DND-41 (cell line): ENCODE results near the gene NUP188.
"Not testable (repeated sequence)": the region's sequence is repeated elsewhere in the genome, so short reads cannot be mapped to it uniquely, and the experiment has no call there.

Experiments used
- ATAC-seq: fragments of 200-7000 bp; cut with Tn5 transposase; 3 replicates; pipeline ENCODE4 v1.9.1; 2021; ENCODE audit warnings: low read depth; ENCODE audit not compliant: insufficient read depth
- DNase-seq: peaks from one replicate; pipeline ENCODE4 v3.0.0-alpha.2; 2020
- H2AFZ ChIP-seq: 2 replicates; pipeline ENCODE4 v1.6.0; 2012; ENCODE audit warnings: low read depth, low read length
- H3K27ac ChIP-seq: 2 replicates; pipeline ENCODE4 v1.5.1; 2012; ENCODE audit warnings: low read length, inconsistent platforms
- H3K27me3 ChIP-seq: fragments of 200-600 bp; sonication (generic); 2 replicates; pipeline ENCODE4 v1.6.0; 2012; ENCODE audit warnings: low read length, mild to moderate bottlenecking, inconsistent platforms; ENCODE audit not compliant: insufficient read depth, poor library complexity
- H3K36me3 ChIP-seq: 2 replicates; pipeline ENCODE4 v1.5.1; 2012; ENCODE audit warnings: low read length, inconsistent platforms; ENCODE audit not compliant: insufficient read depth
- H3K4me1 ChIP-seq: 2 replicates; pipeline ENCODE4 v1.5.1; 2012; ENCODE audit warnings: mild to moderate bottlenecking, low read length; ENCODE audit not compliant: insufficient read depth
- H3K4me2 ChIP-seq: 2 replicates; pipeline ENCODE4 v1.6.0; 2012; ENCODE audit warnings: mild to moderate bottlenecking, moderate library complexity, low read length, inconsistent platforms; ENCODE audit not compliant: insufficient read depth
- H3K4me3 ChIP-seq, 2 experiments: fragments of 200-600 bp in 1 of 2; shearing (Covaris generic) in 1 of 2; 2 replicates each; pipeline ENCODE4 v1.5.1; 2012 to 2016; ENCODE audit warnings: inconsistent platforms in 2 of 2, low read length in 2 of 2, mild to moderate bottlenecking in 2 of 2, low read depth in 1 of 2, moderate library complexity in 1 of 2
- H3K79me2 ChIP-seq: 2 replicates; pipeline ENCODE4 v1.6.0; 2012; ENCODE audit warnings: low read length, inconsistent platforms; ENCODE audit not compliant: insufficient read depth
- H3K9ac ChIP-seq: 2 replicates; pipeline ENCODE4 v1.6.0; 2012; ENCODE audit warnings: low read depth, mild to moderate bottlenecking, inconsistent platforms, low read length, moderate library complexity
- H3K9me3 ChIP-seq: 2 replicates; pipeline ENCODE4 v1.5.1; 2012; ENCODE audit warnings: low read length, moderate library complexity, mild to moderate bottlenecking, inconsistent platforms; ENCODE audit not compliant: insufficient read depth, severe bottlenecking
- H4K20me1 ChIP-seq: 2 replicates; pipeline ENCODE4 v1.6.0; 2012; ENCODE audit warnings: low read length; ENCODE audit not compliant: insufficient read depth
- CTCF ChIP-seq: IDR thresholded peaks from 2 replicates; pipeline ENCODE4 v1.5.1; 2012; ENCODE audit warnings: borderline replicate concordance, low read length, moderate library complexity, mild to moderate bottlenecking; ENCODE audit not compliant: poor library complexity, severe bottlenecking; ENCODE audit errors: extremely low read depth
- EZH2 ChIP-seq: IDR thresholded peaks from 3 replicates; pipeline ENCODE4 v1.6.1; 2012; ENCODE audit warnings: borderline replicate concordance, low read depth, mild to moderate bottlenecking, moderate library complexity, low read length, inconsistent platforms; ENCODE audit not compliant: severe bottlenecking

NUP188 gene

GRCh38 chr9:129032541-129033159 lies 85.2 kb downstream of the NUP188 start:
- no peak for ATAC-seq
- no peak overlapping the region for H3K9ac ChIP-seq

DNA sequence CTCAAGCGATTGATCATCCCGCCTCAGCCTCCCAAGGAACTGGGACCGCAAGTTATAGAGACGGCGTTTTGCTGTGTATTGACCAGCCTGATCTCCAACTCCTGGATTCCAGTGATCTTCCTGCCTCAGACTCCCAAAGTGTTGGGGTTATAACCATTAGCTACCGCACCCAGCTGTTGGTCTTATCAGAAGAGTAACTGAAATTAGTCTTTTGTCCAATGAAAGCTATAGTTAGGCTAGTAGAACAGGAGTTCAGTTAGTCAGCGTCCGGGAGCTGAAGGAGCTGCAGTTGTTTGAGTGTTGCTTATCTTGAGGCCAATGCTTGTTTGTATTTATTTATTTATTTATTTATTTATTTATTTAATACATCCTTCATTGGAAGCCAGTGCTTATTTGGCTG lies 85.7 kb downstream of the NUP188 start:
- Histone ChIP-seq H4K20me1 (peaks cover 12% of the 10 kb centered on the region), H3K4me3 (no peak overlapping the region), H3K9me3 (no peaks in the 10 kb centered on the region), H3K36me3 (no peaks in the 10 kb centered on the region; the same call in 1 of the 2 replicates), H3K4me2 (no peak overlapping the region), H3K27me3 (no peaks in the 10 kb centered on the region), H2AFZ (no peak overlapping the region), H3K9ac (no peak overlapping the region), H3K4me1 (peaks cover 26% of the 10 kb centered on the region), H3K79me2 (peaks cover 17% of the 10 kb centered on the region), H3K27ac (no peak overlapping the region)
- no peak for DNase-seq
- TF ChIP-seq CTCF: no peak
- no peak for TF ChIP-seq EZH2
- no peak for ATAC-seq

More at GRCh38 chr9:129032541-129033159, 85.2 kb downstream of the NUP188 start:
- TF ChIP-seq CTCF (no peak), EZH2 (no peak)
- Histone ChIP-seq H3K9me3 (no peaks in the 10 kb centered on the region), H3K27me3 (no peaks in the 10 kb centered on the region), H3K4me1 (peaks cover 21% of the 10 kb centered on the region), H4K20me1 (peaks cover 8% of the 10 kb centered on the region), H3K36me3 (peaks cover under 1% of the 10 kb centered on the region; the same call in 1 of the 2 replicates), H2AFZ (no peak overlapping the region), H3K4me3 (no peak overlapping the region), H3K27ac (no peak overlapping the region), H3K4me2 (no peak overlapping the region), H3K79me2 (peaks cover 15% of the 10 kb centered on the region)
- DNase-seq: no peak

DNA sequence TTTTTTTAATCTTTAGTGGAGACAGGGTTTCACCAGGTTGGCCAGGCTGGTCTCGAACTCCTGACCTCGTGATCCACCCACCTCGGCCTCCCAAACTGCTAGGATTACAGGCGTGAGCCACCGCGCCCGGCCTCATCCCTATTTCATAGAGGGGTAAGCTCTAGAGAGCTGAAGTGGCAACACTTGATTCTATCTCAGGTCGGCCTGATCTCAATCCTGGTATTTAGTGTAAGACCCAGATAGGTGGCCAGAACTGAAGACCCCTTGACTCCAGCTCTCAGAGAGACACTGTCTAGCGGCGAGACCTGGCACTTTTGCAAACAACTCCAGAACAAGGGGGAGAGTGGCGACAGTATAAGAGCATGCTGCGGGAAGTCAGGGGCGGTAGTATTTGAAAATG lies 88.3 kb downstream of the NUP188 start:
- Histone ChIP-seq H2AFZ (peak overlapping the region; percentile 80), H3K9ac (peak overlapping the region; percentile 40), H3K27ac (peak overlapping the region; percentile 52), H3K4me2 (peak overlapping the region; percentile 60), H3K4me3 (peak overlapping the region in 1 of 2 experiments; percentile 41; a peak in 2 of 4 replicates), H4K20me1 (peaks cover 13% of the 10 kb centered on the region), H3K79me2 (peaks cover 29% of the 10 kb centered on the region), H3K4me1 (peaks cover 22% of the 10 kb centered on the region)
- ATAC-seq: peak; percentile 3
- H3K9me3 ChIP-seq, H3K27me3 ChIP-seq, DNase-seq, H3K36me3 ChIP-seq: not testable (repeated sequence)

- Histone ChIP-seq H3K4me2 (peak within 1 kb of the TSS; percentile 98), H3K79me2 (peaks cover 29% of the 10 kb centered on the region), H3K4me3 (peak within 1 kb of the TSS; percentile 95 to 99), H2AFZ (peak within 1 kb of the TSS; percentile 85), H3K27ac (peak within 1 kb of the TSS; percentile 76), H3K36me3 (peaks cover 5% of the 10 kb centered on the region), H3K9me3 (no peaks in the 10 kb centered on the region), H4K20me1 (peaks cover 13% of the 10 kb centered on the region), H3K4me1 (peaks cover 22% of the 10 kb centered on the region), H3K9ac (peak within 1 kb of the TSS; percentile 87), H3K27me3 (no peaks in the 10 kb centered on the region)
- DNase-seq (peak; percentile 98), ATAC-seq (peak; percentile 97)
- TF ChIP-seq CTCF: no peak
- TF ChIP-seq EZH2: no peak
Measured at GRCh38 chr9:129036241-129036922, 88.9 kb downstream of the NUP188 start, which contains the start of gene MIGA2. Gene MIGA2 (plus strand): TSS chr9:129036626. CDS start chr9:129040595, 3,969 bp downstream.
